ENCODE measurements around the gene RNLS.

The RNLS gene

GRCh38 chr10:88499569-88500470, 83.3 kb downstream of the RNLS start:
- Histone ChIP-seq H3K4me3 (no peak overlapping the region), H3K27ac (no peak overlapping the region)
- no peak for TF ChIP-seq CTCF (IDR thresholded peaks at IDR 0.05)
- DNase-seq (ENCODE audit: low spot score): no peak

GRCh38 chr10:88497913-88498312, 85.2 kb downstream of the RNLS start:
- no peak overlapping the region for H3K27ac ChIP-seq
- no peak for DNase-seq (ENCODE audit: low spot score)
- TF ChIP-seq CTCF (IDR thresholded peaks at IDR 0.05): no peak

GRCh38 chr10:88494537-88494936, 88.6 kb downstream of the RNLS start:
- no peak for TF ChIP-seq CTCF (IDR thresholded peaks at IDR 0.05)

More at GRCh38 chr10:88497913-88498312, 85.2 kb downstream of the RNLS start:
- no peak overlapping the region for H3K4me3 ChIP-seq

GRCh38 chr10:88493691-88494483, 89.2 kb downstream of the RNLS start:
- H3K27ac ChIP-seq: no peak overlapping the region
- TF ChIP-seq CTCF (IDR thresholded peaks at IDR 0.05): no peak
- H3K4me3 ChIP-seq: no peak overlapping the region
- no peak for DNase-seq (ENCODE audit: low spot score)

More at GRCh38 chr10:88494537-88494936, 88.6 kb downstream of the RNLS start:
- Histone ChIP-seq H3K4me3 (no peak overlapping the region), H3K27ac (no peak overlapping the region)
- DNase-seq (ENCODE audit: low spot score): no peak

GRCh38 chr10:88491314-88491713, 91.8 kb downstream of the RNLS start:
- Histone ChIP-seq H3K4me3 (no peak overlapping the region), H3K27ac (no peak overlapping the region)
- TF ChIP-seq CTCF (IDR thresholded peaks at IDR 0.05): no peak
- no peak for DNase-seq (ENCODE audit: low spot score)

GRCh38 chr10:88490231-88490980, 92.7 kb downstream of the RNLS start:
- no peak overlapping the region for H3K27ac ChIP-seq
- H3K4me3 ChIP-seq: no peak overlapping the region
- no peak for TF ChIP-seq CTCF (IDR thresholded peaks at IDR 0.05)
- DNase-seq (ENCODE audit: low spot score): no peak
